ENCODE data around the gene CXCL17.

The CXCL17 gene

DNA sequence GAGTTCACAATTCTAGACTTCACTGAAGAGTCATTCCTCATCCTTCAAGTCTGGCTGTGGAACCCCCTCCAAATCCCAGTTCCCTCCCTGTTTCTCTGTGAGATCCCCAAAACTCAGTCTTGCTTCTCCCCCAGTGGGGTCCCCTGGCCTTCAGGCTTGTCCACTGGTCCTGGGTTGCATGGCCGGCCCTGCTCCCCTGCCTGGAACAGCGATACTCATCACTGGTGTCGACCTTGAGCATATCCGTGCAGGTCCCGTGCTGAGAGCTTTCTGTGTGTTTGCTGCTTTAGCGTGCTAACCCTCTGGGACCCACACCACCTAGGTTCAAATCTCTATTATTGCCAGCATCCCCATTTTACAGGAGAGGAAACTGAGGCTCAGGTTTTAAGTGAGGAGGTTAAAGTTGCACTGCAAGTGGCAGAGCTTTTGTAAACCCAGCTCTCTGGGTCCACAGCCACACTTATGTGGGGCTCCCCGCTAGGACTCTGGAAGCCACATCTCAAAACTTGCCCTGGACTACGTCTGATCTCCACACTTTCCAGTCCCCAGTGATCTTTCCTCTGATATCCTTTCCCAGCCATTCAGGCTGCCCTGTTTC, 31.1 kb downstream of the CXCL17 start:
- Histone ChIP-seq H3K27me3 (ENCODE audit: low read length) (no peaks in the 10 kb centered on the region), H3K36me3 (ENCODE audit: low read length) (no peaks in the 10 kb centered on the region), H3K9ac (ENCODE audit: low read length) (no peak overlapping the region), H4K20me1 (ENCODE audit: low read depth, low read length) (no peaks in the 10 kb centered on the region), H3K4me3 (ENCODE audit: insufficient read depth, low read length, poor library complexity, severe bottlenecking) (no peak overlapping the region), H2AFZ (ENCODE audit: low read depth, low read length, severe bottlenecking) (no peak overlapping the region), H3K4me2 (ENCODE audit: low read depth, low read length, poor library complexity, severe bottlenecking) (no peak overlapping the region), H3F3A (ENCODE audit: insufficient read depth) (no peaks in the 10 kb centered on the region), H3K27ac (ENCODE audit: low read depth, low read length) (no peak overlapping the region), H3K9me2 (replicated peaks; ENCODE audit: insufficient read depth, low read length) (no peaks in the 10 kb centered on the region), H3K9me3 (ENCODE audit: insufficient read depth, low read length) (no peaks in the 10 kb centered on the region), H3K79me2 (ENCODE audit: insufficient read depth, low read length) (no peaks in the 10 kb centered on the region; the same call in 1 of the 2 replicates)
- TF ChIP-seq, protein P1, sequence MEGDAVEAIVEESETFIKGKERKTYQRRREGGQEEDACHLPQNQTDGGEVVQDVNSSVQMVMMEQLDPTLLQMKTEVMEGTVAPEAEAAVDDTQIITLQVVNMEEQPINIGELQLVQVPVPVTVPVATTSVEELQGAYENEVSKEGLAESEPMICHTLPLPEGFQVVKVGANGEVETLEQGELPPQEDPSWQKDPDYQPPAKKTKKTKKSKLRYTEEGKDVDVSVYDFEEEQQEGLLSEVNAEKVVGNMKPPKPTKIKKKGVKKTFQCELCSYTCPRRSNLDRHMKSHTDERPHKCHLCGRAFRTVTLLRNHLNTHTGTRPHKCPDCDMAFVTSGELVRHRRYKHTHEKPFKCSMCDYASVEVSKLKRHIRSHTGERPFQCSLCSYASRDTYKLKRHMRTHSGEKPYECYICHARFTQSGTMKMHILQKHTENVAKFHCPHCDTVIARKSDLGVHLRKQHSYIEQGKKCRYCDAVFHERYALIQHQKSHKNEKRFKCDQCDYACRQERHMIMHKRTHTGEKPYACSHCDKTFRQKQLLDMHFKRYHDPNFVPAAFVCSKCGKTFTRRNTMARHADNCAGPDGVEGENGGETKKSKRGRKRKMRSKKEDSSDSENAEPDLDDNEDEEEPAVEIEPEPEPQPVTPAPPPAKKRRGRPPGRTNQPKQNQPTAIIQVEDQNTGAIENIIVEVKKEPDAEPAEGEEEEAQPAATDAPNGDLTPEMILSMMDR (IDR thresholded peaks at IDR 0.05; ENCODE audit: insufficient read depth, low read length, poor library complexity, severe bottlenecking), result no peak
- TF ChIP-seq EZH2phosphoT487 (conservative IDR thresholded peaks at IDR 0.05; ENCODE audit: low read length), result no peak

DNA sequence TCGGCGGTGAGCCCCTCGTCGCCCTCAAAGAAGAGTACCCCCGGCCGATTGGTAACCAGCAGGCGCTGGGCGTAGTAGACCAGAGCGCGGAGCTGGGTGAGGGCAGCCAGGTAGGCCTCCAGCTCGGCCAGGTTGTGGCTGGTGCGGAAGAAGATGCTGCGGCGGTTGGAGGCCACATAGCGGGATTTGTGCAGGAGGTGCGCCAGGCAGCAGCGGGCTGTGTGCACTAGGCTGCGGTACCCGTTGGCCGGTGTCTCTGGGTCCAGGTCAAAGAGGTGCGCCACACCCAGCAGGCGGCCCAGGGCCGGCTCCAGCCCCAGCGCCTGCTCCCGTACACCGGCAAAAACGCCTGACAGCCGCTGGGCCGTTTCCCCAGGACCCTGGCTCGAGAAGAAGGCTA, 32.4 kb downstream of the CXCL17 start:
- no peaks in the 10 kb centered on the region for H3K79me2 ChIP-seq (ENCODE audit: insufficient read depth, low read length)
- H3K9ac ChIP-seq (ENCODE audit: low read length), result no peak overlapping the region
- H3K4me2 ChIP-seq (ENCODE audit: low read depth, low read length, poor library complexity, severe bottlenecking), result no peak overlapping the region
- H3K27ac ChIP-seq (ENCODE audit: low read depth, low read length), result no peak overlapping the region
- H3K9me2 ChIP-seq (replicated peaks; ENCODE audit: insufficient read depth, low read length), result no peaks in the 10 kb centered on the region
- no peaks in the 10 kb centered on the region for H3K36me3 ChIP-seq (ENCODE audit: low read length)
- no peaks in the 10 kb centered on the region for H4K20me1 ChIP-seq (ENCODE audit: low read depth, low read length)
- no peak overlapping the region for H2AFZ ChIP-seq (ENCODE audit: low read depth, low read length, severe bottlenecking)
- no peaks in the 10 kb centered on the region for H3K9me3 ChIP-seq (ENCODE audit: insufficient read depth, low read length)
- TF ChIP-seq, protein P1 (IDR thresholded peaks at IDR 0.05; ENCODE audit: insufficient read depth, low read length, poor library complexity, severe bottlenecking), result no peak
- TF ChIP-seq EZH2phosphoT487 (conservative IDR thresholded peaks at IDR 0.05; ENCODE audit: low read length), result no peak
- no peak overlapping the region for H3K4me3 ChIP-seq (ENCODE audit: insufficient read depth, low read length, poor library complexity, severe bottlenecking)
- H3F3A ChIP-seq (ENCODE audit: insufficient read depth), result no peaks in the 10 kb centered on the region
- no peaks in the 10 kb centered on the region for H3K27me3 ChIP-seq (ENCODE audit: low read length)

GRCh38 chr19:42409477-42409876, 33.3 kb downstream of the CXCL17 start:
- Histone ChIP-seq H3K9me2 (replicated peaks; ENCODE audit: insufficient read depth, low read length) (no peaks in the 10 kb centered on the region), H3F3A (ENCODE audit: insufficient read depth) (no peaks in the 10 kb centered on the region), H3K9me3 (ENCODE audit: insufficient read depth, low read length) (no peaks in the 10 kb centered on the region), H3K4me3 (ENCODE audit: insufficient read depth, low read length, poor library complexity, severe bottlenecking) (no peak overlapping the region), H3K27me3 (ENCODE audit: low read length) (no peaks in the 10 kb centered on the region), H3K27ac (ENCODE audit: low read depth, low read length) (no peak overlapping the region), H3K79me2 (ENCODE audit: insufficient read depth, low read length) (no peaks in the 10 kb centered on the region), H4K20me1 (ENCODE audit: low read depth, low read length) (no peaks in the 10 kb centered on the region), H3K36me3 (ENCODE audit: low read length) (no peaks in the 10 kb centered on the region), H3K4me2 (ENCODE audit: low read depth, low read length, poor library complexity, severe bottlenecking) (no peak overlapping the region), H2AFZ (ENCODE audit: low read depth, low read length, severe bottlenecking) (no peak overlapping the region), H3K9ac (ENCODE audit: low read length) (no peak overlapping the region)
- TF ChIP-seq, protein P1 (IDR thresholded peaks at IDR 0.05; ENCODE audit: insufficient read depth, low read length, poor library complexity, severe bottlenecking), result no peak
- no peak for TF ChIP-seq EZH2phosphoT487 (conservative IDR thresholded peaks at IDR 0.05; ENCODE audit: low read length)

All from SU-DHL-6 (cell line).